GM23338 (cell line): Measurements from ENCODE around the gene CLDN3. TPM values are rescaled to one million over a fixed set of nuclear protein-coding genes. Genes with fewer than 3 reads are reported as not detected.
"Not testable (repeated sequence)": the region's sequence is repeated elsewhere in the genome, so short reads cannot be mapped to it uniquely, and the experiment has no call there.

ENCODE experiments used
- ATAC-seq: fragments of 200-7000 bp; cut with Tn5 transposase; 3 replicates; pipeline ENCODE4 v1.9.1; 2020
- DNase-seq: peaks from one replicate; pipeline ENCODE4 v3.0.0-alpha.2; 2015; ENCODE audit warnings: low spot score
- H2AFZ ChIP-seq: fragments of 200-600 bp; sonication (generic); 2 replicates; pipeline ENCODE4 v1.8.0; 2016; ENCODE audit warnings: antibody characterized with exemption, mild to moderate bottlenecking, moderate library complexity
- H3F3A ChIP-seq: fragments of 200-600 bp; sonication (generic); replicated peaks from 2 replicates; pipeline ENCODE4 v1.8.0; 2017; ENCODE audit warnings: antibody characterized with exemption, mixed run types, low read depth
- H3K27ac ChIP-seq: fragments of 200-600 bp; sonication (generic); 2 replicates; pipeline ENCODE4 v1.6.1; 2016; ENCODE audit warnings: low read depth
- H3K27me3 ChIP-seq: fragments of 200-600 bp; sonication (generic); 2 replicates; pipeline ENCODE4 v1.8.0; 2016; ENCODE audit warnings: mild to moderate bottlenecking, mixed run types, moderate library complexity; ENCODE audit not compliant: insufficient read depth
- H3K36me3 ChIP-seq: fragments of 200-600 bp; sonication (generic); 2 replicates; pipeline ENCODE4 v1.8.0; 2016; ENCODE audit warnings: mild to moderate bottlenecking; ENCODE audit not compliant: insufficient read depth
- H3K4me1 ChIP-seq: fragments of 200-600 bp; sonication (generic); 2 replicates; pipeline ENCODE4 v1.8.0; 2016; ENCODE audit warnings: mild to moderate bottlenecking, moderate library complexity; ENCODE audit not compliant: insufficient read depth
- H3K4me2 ChIP-seq: fragments of 200-600 bp; sonication (generic); 2 replicates; pipeline ENCODE4 v1.7.1; 2017; ENCODE audit warnings: mixed run types
- H3K4me3 ChIP-seq: fragments of 200-600 bp; sonication (generic); 2 replicates; pipeline ENCODE4 v1.6.1; 2016; ENCODE audit warnings: mixed run types
- H3K79me2 ChIP-seq: fragments of 200-600 bp; sonication (generic); replicated peaks from 2 replicates; pipeline ENCODE4 v1.8.0; 2017; ENCODE audit warnings: mild to moderate bottlenecking; ENCODE audit not compliant: insufficient read depth
- H3K9me2 ChIP-seq: fragments of 200-600 bp; sonication (generic); 2 replicates; pipeline ENCODE4 v1.8.0; 2017; ENCODE audit not compliant: insufficient read depth
- H4K20me1 ChIP-seq: fragments of 200-600 bp; sonication (generic); replicated peaks from 2 replicates; pipeline ENCODE4 v1.8.0; 2017; ENCODE audit warnings: mild to moderate bottlenecking; ENCODE audit not compliant: insufficient read depth
- H3K27ac Mint-ChIP-seq: 2 replicates; pipeline ENCODE4 v1.8.0; 2020; ENCODE audit warnings: inconsistent platforms, mild to moderate bottlenecking, moderate library complexity, mixed read lengths
- H3K27me3 Mint-ChIP-seq: 3 replicates; pipeline ENCODE4 v1.8.0; 2022; ENCODE audit warnings: low read depth, mild to moderate bottlenecking, moderate library complexity, mixed read lengths, inconsistent platforms; ENCODE audit not compliant: insufficient read depth, poor library complexity
- H3K36me3 Mint-ChIP-seq: 3 replicates; pipeline ENCODE4 v1.8.0; 2021; ENCODE audit warnings: low read depth, mild to moderate bottlenecking, inconsistent platforms, moderate library complexity, mixed read lengths
- H3K4me1 Mint-ChIP-seq: 3 replicates; pipeline ENCODE4 v1.8.0; 2020; ENCODE audit warnings: mild to moderate bottlenecking, inconsistent platforms, mixed read lengths
- H3K4me3 Mint-ChIP-seq: 3 replicates; pipeline ENCODE4 v1.8.0; 2021; ENCODE audit warnings: moderate library complexity, mild to moderate bottlenecking, inconsistent platforms, mixed read lengths
- H3K9me3 Mint-ChIP-seq: 3 replicates; pipeline ENCODE4 v1.8.0; 2020; ENCODE audit warnings: moderate library complexity, mild to moderate bottlenecking, inconsistent platforms, mixed read lengths
- CREB1 ChIP-seq: fragments of 250-450 bp; sonication (Bioruptor Pico); IDR thresholded peaks from 2 replicates; pipeline ENCODE4 v1.5.0; 2020; ENCODE audit warnings: low read depth, mild to moderate bottlenecking, moderate library complexity
- POLR2AphosphoS5 ChIP-seq: IDR thresholded peaks from 2 replicates; pipeline ENCODE4 v1.6.1; 2016; ENCODE audit warnings: antibody characterized with exemption, low read depth
- polyA plus RNA-seq: library from polyadenylated mRNA; unstranded; fragments of >200 nt; fragmentation: Nextera tagmentation; extraction: Ambion mirVana; gene quantifications from 2 replicates; pipeline ENCODE4 v1.2.1, GENCODE V29; 2016
- total RNA-seq: library from RNA; depleted of rRNA; stranded (reverse); fragments of >200 nt; shearing (Covaris generic); gene quantifications from 2 replicates; pipeline ENCODE4 v1.2.3, GENCODE V29; 2014
- TF ChIP-seq, protein P1 (sequence below): fragments of 250-450 bp; sonication (Bioruptor Pico); IDR thresholded peaks from 2 replicates; pipeline ENCODE4 v1.5.0; 2020; ENCODE audit warnings: mild to moderate bottlenecking, moderate library complexity

CLDN3 gene
- total and polyA plus RNA-seq, 2 experiments from 2014 or later: 20.1 to 27.7 TPM

DNA sequence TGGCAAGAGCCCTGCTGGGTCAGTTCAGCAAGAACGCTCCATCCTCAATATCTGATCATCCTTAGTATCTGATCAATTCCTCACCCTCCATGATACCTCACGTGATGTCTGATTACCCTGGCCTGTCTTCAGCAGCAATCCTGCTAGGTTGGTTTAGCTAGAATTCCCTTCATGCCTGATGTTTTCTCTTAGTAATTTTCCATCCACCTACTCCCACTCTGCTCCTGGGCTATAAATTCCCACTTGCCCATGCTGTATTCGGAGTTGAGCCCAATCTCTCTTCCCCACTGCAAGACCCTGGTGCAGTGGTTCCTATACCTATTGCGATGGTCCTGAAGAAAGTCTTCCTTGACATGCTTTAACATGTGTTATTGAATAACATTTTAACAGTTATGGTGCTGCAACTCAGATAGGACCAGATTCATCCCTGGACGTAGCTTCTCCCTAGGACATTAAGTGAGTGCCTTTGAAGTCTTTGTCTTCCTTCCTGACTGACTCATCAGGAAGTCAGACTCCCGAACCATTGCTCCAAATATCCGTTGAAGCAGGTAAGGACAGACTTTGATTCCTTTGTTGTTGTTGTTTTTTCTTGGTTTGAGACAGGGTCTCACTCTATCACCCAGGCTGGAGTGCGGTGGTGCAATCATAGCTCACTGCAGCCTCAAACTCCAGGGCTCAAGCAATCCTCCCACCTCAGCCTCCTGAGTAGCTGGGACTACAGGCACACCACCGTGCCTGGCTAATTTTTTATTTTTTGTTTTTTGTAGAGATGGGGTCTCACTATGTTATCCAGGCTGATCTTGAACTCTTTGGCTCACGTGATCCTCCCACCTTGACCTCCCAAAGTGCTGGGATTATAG is 29.4 kb upstream of the CLDN3 start (continued):
- TF ChIP-seq, protein P1, sequence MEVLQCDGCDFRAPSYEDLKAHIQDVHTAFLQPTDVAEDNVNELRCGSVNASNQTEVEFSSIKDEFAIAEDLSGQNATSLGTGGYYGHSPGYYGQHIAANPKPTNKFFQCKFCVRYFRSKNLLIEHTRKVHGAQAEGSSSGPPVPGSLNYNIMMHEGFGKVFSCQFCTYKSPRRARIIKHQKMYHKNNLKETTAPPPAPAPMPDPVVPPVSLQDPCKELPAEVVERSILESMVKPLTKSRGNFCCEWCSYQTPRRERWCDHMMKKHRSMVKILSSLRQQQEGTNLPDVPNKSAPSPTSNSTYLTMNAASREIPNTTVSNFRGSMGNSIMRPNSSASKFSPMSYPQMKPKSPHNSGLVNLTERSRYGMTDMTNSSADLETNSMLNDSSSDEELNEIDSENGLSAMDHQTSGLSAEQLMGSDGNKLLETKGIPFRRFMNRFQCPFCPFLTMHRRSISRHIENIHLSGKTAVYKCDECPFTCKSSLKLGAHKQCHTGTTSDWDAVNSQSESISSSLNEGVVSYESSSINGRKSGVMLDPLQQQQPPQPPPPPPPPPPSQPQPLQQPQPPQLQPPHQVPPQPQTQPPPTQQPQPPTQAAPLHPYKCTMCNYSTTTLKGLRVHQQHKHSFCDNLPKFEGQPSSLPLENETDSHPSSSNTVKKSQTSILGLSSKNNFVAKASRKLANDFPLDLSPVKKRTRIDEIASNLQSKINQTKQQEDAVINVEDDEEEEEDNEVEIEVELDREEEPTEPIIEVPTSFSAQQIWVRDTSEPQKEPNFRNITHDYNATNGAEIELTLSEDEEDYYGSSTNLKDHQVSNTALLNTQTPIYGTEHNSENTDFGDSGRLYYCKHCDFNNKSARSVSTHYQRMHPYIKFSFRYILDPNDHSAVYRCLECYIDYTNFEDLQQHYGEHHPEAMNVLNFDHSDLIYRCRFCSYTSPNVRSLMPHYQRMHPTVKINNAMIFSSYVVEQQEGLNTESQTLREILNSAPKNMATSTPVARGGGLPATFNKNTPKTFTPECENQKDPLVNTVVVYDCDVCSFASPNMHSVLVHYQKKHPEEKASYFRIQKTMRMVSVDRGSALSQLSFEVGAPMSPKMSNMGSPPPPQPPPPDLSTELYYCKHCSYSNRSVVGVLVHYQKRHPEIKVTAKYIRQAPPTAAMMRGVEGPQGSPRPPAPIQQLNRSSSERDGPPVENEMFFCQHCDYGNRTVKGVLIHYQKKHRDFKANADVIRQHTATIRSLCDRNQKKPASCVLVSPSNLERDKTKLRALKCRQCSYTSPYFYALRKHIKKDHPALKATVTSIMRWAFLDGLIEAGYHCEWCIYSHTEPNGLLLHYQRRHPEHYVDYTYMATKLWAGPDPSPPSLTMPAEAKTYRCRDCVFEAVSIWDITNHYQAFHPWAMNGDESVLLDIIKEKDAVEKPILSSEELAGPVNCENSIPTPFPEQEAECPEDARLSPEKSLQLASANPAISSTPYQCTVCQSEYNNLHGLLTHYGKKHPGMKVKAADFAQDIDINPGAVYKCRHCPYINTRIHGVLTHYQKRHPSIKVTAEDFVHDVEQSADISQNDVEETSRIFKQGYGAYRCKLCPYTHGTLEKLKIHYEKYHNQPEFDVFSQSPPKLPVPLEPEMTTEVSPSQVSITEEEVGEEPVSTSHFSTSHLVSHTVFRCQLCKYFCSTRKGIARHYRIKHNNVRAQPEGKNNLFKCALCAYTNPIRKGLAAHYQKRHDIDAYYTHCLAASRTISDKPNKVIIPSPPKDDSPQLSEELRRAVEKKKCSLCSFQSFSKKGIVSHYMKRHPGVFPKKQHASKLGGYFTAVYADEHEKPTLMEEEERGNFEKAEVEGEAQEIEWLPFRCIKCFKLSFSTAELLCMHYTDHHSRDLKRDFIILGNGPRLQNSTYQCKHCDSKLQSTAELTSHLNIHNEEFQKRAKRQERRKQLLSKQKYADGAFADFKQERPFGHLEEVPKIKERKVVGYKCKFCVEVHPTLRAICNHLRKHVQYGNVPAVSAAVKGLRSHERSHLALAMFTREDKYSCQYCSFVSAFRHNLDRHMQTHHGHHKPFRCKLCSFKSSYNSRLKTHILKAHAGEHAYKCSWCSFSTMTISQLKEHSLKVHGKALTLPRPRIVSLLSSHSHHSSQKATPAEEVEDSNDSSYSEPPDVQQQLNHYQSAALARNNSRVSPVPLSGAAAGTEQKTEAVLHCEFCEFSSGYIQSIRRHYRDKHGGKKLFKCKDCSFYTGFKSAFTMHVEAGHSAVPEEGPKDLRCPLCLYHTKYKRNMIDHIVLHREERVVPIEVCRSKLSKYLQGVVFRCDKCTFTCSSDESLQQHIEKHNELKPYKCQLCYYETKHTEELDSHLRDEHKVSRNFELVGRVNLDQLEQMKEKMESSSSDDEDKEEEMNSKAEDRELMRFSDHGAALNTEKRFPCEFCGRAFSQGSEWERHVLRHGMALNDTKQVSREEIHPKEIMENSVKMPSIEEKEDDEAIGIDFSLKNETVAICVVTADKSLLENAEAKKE (CRISPR knock-in tag): no peak
- TF ChIP-seq POLR2AphosphoS5: no peak
- no peak for TF ChIP-seq CREB1

DNA sequence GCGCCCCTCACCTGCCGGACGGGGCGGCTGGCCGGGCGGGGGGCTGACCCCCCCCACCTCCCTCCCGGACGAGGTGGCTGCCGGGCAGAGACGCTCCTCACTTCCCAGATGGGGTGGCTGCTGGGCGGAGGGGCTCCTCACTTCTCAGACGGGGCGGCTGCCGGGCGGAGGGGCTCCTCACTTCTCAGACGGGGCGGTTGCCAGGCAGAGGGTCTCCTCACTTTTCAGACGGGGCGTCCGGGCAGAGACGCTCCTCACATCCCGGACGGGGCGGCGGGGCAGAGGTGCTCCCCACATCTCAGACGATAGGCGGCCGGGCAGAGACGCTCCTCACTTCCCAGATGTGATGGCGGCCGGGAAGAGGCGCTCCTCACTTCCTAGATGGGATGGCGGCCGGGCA is 27.1 kb upstream of the CLDN3 start:
- not testable (repeated sequence) for H3K27ac ChIP-seq, H3K79me2 ChIP-seq, H3K4me3 ChIP-seq, H2AFZ ChIP-seq, H3F3A ChIP-seq, H3K4me3 Mint-ChIP-seq, H3K4me1 Mint-ChIP-seq, H3K27me3 Mint-ChIP-seq, H3K4me1 ChIP-seq, H3K36me3 ChIP-seq, H3K27ac Mint-ChIP-seq, H3K36me3 Mint-ChIP-seq, ATAC-seq, H3K9me2 ChIP-seq, H3K27me3 ChIP-seq, H3K4me2 ChIP-seq, DNase-seq, H4K20me1 ChIP-seq
- peaks cover 14% of the 10 kb centered on the region; the same call in 2 of the 3 replicates for H3K9me3 Mint-ChIP-seq

DNA sequence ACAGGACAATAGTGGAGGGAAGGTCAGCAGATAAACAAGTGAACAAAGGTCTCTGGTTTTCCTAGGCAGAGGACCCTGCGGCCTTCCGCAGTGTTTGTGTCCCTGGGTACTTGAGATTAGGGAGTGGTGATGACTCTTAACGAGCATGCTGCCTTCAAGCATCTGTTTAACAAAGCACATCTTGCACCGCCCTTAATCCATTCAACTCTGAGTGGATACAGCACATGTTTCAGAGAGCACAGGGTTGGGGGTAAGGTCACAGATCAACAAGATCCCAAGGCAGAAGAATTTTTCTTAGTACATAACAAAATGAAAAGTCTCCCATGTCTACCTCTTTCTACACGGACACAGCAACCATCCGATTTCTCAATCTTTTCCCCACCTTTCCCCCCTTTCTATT is 26.6 kb upstream of the CLDN3 start:
- H3K36me3 Mint-ChIP-seq, ATAC-seq, H2AFZ ChIP-seq, DNase-seq, H4K20me1 ChIP-seq, H3K27me3 Mint-ChIP-seq, H3K79me2 ChIP-seq, H3K4me2 ChIP-seq, H3K27ac ChIP-seq, H3K4me1 Mint-ChIP-seq, H3K27ac Mint-ChIP-seq, H3K36me3 ChIP-seq, H3F3A ChIP-seq, H3K4me3 Mint-ChIP-seq, H3K9me2 ChIP-seq, H3K4me1 ChIP-seq, H3K27me3 ChIP-seq, H3K4me3 ChIP-seq: not testable (repeated sequence)
- H3K9me3 Mint-ChIP-seq: peaks cover 17% of the 10 kb centered on the region; the same call in 2 of the 3 replicates

DNA sequence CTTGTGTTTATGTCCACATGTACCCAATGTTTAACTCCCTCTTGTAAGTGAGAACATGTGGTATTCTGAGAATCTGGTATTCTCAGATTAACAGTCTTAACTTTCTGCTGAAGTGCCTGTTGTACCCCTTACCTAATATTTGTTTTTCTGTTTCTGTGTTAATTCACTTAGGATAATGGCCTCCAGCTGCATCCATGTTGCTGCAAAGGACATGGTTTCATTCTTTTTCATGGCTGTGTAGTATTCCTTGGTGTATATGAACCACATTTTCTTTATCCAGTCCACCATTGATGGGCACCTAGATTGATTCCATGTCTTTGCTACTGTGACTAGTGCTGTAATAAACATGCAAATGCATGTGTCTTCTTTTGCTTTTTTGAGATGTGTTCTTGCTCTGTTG is 25.1 kb upstream of the CLDN3 start:
- H3K36me3 ChIP-seq, H3K27ac Mint-ChIP-seq, H3F3A ChIP-seq, H3K9me2 ChIP-seq, H3K4me3 Mint-ChIP-seq, DNase-seq, ATAC-seq, H3K4me2 ChIP-seq, H3K79me2 ChIP-seq, H3K27ac ChIP-seq, H3K4me3 ChIP-seq, H3K27me3 Mint-ChIP-seq, H2AFZ ChIP-seq, H3K4me1 Mint-ChIP-seq, H3K36me3 Mint-ChIP-seq, H3K27me3 ChIP-seq, H3K4me1 ChIP-seq, H4K20me1 ChIP-seq: not testable (repeated sequence)
- peaks cover 17% of the 10 kb centered on the region; the same call in 2 of the 3 replicates for H3K9me3 Mint-ChIP-seq

DNA sequence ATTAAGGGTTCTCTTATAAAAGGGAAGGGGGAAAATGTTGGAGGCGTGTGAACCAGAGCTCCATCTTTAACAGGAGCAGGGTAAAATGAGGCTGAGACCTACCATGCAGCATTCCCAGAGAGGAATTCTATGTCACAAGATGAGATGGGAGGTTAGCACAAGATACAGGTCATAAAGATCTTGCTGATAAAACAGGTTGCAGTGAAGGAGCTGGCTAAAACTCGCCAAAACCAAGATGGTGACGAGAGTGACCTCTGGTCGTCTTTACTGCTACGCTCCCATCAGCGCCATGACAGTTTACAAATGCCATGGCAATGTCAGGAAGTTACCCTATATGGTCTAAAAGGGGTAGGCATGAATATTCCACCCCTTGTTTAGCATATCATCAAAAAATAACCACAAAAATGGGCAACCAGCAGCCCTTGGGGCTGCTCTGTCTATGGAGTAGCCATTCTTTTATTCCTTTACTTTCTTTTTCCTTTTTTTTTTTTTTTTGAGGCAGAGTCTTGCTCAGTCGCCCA is 21.2 kb upstream of the CLDN3 start:
- not testable (repeated sequence) for H3K4me2 ChIP-seq

More for the DNA sequence above, 21.2 kb upstream of the CLDN3 start:
- H3K27ac Mint-ChIP-seq, DNase-seq, H4K20me1 ChIP-seq, H3K27me3 Mint-ChIP-seq, H3F3A ChIP-seq, H3K4me1 Mint-ChIP-seq, H3K4me3 Mint-ChIP-seq, H3K9me2 ChIP-seq, H3K79me2 ChIP-seq, H3K36me3 Mint-ChIP-seq, H3K4me1 ChIP-seq, H3K27ac ChIP-seq, ATAC-seq, H3K9me3 Mint-ChIP-seq, H2AFZ ChIP-seq, H3K4me3 ChIP-seq, H3K27me3 ChIP-seq, H3K36me3 ChIP-seq: not testable (repeated sequence)
